HCT116 (cell line): Measurements from ENCODE around the gene TFF1. TPM values are rescaled to one million over a fixed set of nuclear protein-coding genes. Genes with fewer than 3 reads are reported as not detected.

Experiments used
- ATAC-seq: fragments of 200-7000 bp; cut with Tn5 transposase; 2 replicates; pipeline ENCODE4 v1.9.1; 2020; ENCODE audit warnings: mild to moderate bottlenecking, moderate library complexity
- BruUV-seq: library from RNA; stranded (reverse); fragments of 400-500 nt; replicated peaks from 2 replicates; lab custom pipeline; 2021; lab: Mats Ljungman, UMichigan
- CTCF ChIA-PET: fragments of 300-600 bp; sonication (Branson Sonifier 250); formaldehyde crosslinking; loops from one replicate; lab custom pipeline; 2021; ENCODE audit warnings: antibody characterized with exemption; lab: Charles Lee
- POLR2A ChIA-PET: fragments of 300-600, 350-600 bp; sonication (Branson Sonifier 250); formaldehyde crosslinking; loops from one replicate; lab custom pipeline; 2021; ENCODE audit warnings: antibody characterized with exemption; lab: Charles Lee
- RAD21 ChIA-PET, 2 experiments: fragments of 300-600 bp; sonication (Branson Sonifier 250); formaldehyde crosslinking; loops; one replicate each; lab custom pipeline; 2023; ENCODE audit warnings: low total read pairs in 2 of 2; ENCODE audit not compliant: uncharacterized antibody in 2 of 2, unreplicated experiment in 2 of 2, low non-redundant PET in 1 of 2; lab: Charles Lee
- DNase-seq: peaks from one replicate; pipeline ENCODE4 v3.0.0-alpha.2; 2010; ENCODE audit warnings: low read depth, low spot score
- H2AFZ ChIP-seq: fragments of 200-600 bp; shearing (Covaris generic), sonication (generic); 2 replicates; pipeline ENCODE4 v1.6.1; 2017; ENCODE audit warnings: low read depth, mixed run types, mixed read lengths, antibody characterized with exemption, low read length; ENCODE audit not compliant: poor library complexity, severe bottlenecking
- H3K27ac ChIP-seq: 2 replicates; pipeline ENCODE4 v1.5.1; 2012; ENCODE audit warnings: low read depth, low read length
- H3K27me3 ChIP-seq: fragments of 200-600 bp; sonication (generic); 2 replicates; pipeline ENCODE4 v1.6.1; 2016; ENCODE audit warnings: mixed run types, low read length, mixed read lengths; ENCODE audit not compliant: insufficient read depth
- H3K36me3 ChIP-seq, 2 experiments: fragments of 200-500 bp in 1 of 2; fragments of 200-600 bp in 1 of 2; sonication (Bioruptor generic) in 1 of 2; sonication (generic) in 1 of 2; 2 replicates each; pipeline versions ENCODE4 v1.5.1 to v1.6.1; 2014 to 2016; ENCODE audit warnings: low read length in 2 of 2, inconsistent platforms in 1 of 2, mixed read lengths in 1 of 2, mixed run types in 1 of 2; ENCODE audit not compliant: insufficient read depth in 2 of 2, control insufficient read depth in 1 of 2
- H3K4me1 ChIP-seq, 2 experiments: fragments of 200-600 bp in 1 of 2; sonication (generic) in 1 of 2; 2 replicates each; pipeline versions ENCODE4 v1.5.1 to v1.6.1; 2012 to 2017; ENCODE audit warnings: low read length in 2 of 2, inconsistent platforms in 1 of 2, mild to moderate bottlenecking in 1 of 2, mixed read lengths in 1 of 2, mixed run types in 1 of 2, moderate library complexity in 1 of 2; ENCODE audit not compliant: insufficient read depth in 2 of 2, control insufficient read depth in 1 of 2
- H3K4me2 ChIP-seq: fragments of 200-600 bp; sonication (generic); 2 replicates; pipeline ENCODE4 v1.6.1; 2017; ENCODE audit warnings: mixed run types, low read length, mixed read lengths
- H3K4me3 ChIP-seq, 2 experiments: fragments of 200-600 bp in 1 of 2; sonication (generic) in 1 of 2; replicated peaks in 1 of 2; 2 replicates each; pipeline ENCODE4 v1.5.1; 2011 to 2016; ENCODE audit warnings: low read length in 2 of 2, control low read depth in 1 of 2, low read depth in 1 of 2, mild to moderate bottlenecking in 1 of 2, mixed read lengths in 1 of 2, mixed run types in 1 of 2
- H3K79me2 ChIP-seq: fragments of 200-600 bp; sonication (generic); 2 replicates; pipeline ENCODE4 v1.6.1; 2017; ENCODE audit warnings: mild to moderate bottlenecking, mixed run types, low read length, moderate library complexity, mixed read lengths; ENCODE audit not compliant: insufficient read depth
- H3K9ac ChIP-seq: fragments of 200-600 bp; sonication (generic); 2 replicates; pipeline ENCODE4 v1.6.1; 2016; ENCODE audit warnings: low read length, mixed read lengths
- H3K9me2 ChIP-seq: fragments of 200-600 bp; sonication (generic), shearing (Covaris generic); 2 replicates; pipeline ENCODE4 v1.6.1; 2017; ENCODE audit warnings: mixed run types, mild to moderate bottlenecking, moderate library complexity; ENCODE audit not compliant: insufficient read depth
- H3K9me3 ChIP-seq, 2 experiments: fragments of 200-500 bp in 1 of 2; fragments of 200-600 bp in 1 of 2; sonication (Bioruptor generic) in 1 of 2; sonication (generic) in 1 of 2; 2 replicates each; pipeline ENCODE4 v1.6.1; 2014 to 2017; ENCODE audit warnings: low read length in 2 of 2, mixed read lengths in 2 of 2, inconsistent platforms in 1 of 2, low read depth in 1 of 2, mild to moderate bottlenecking in 1 of 2, mixed run types in 1 of 2, moderate library complexity in 1 of 2; ENCODE audit not compliant: control insufficient read depth in 1 of 2, insufficient read depth in 1 of 2
- H4K20me1 ChIP-seq: fragments of 200-600 bp; sonication (generic), shearing (Covaris generic); 2 replicates; pipeline ENCODE4 v1.6.1; 2017; ENCODE audit warnings: mixed run types, mild to moderate bottlenecking, moderate library complexity; ENCODE audit not compliant: insufficient read depth
- CBX3 ChIP-seq: IDR thresholded peaks from 2 replicates; pipeline ENCODE4 v1.6.1; 2012; ENCODE audit warnings: low read depth
- CEBPB ChIP-seq: IDR thresholded peaks from 2 replicates; pipeline ENCODE4 v1.6.1; 2012; ENCODE audit warnings: low read depth
- EGR1 ChIP-seq: IDR thresholded peaks from 2 replicates; pipeline ENCODE4 v1.6.1; 2012; ENCODE audit warnings: low read depth
- ELF1 ChIP-seq: IDR thresholded peaks from 2 replicates; pipeline ENCODE4 v1.6.1; 2012; ENCODE audit warnings: low read depth, borderline replicate concordance
- EZH2 ChIP-seq: fragments of 200-600 bp; sonication (generic); IDR thresholded peaks from 2 replicates; pipeline ENCODE4 v1.6.1; 2017; ENCODE audit warnings: antibody characterized with exemption, mixed run types
- EZH2phosphoT487 ChIP-seq: fragments of 200-600 bp; IDR thresholded peaks from 2 replicates; pipeline ENCODE4 v1.6.1; 2018; ENCODE audit warnings: antibody characterized with exemption, borderline replicate concordance
- FOSL1 ChIP-seq: IDR thresholded peaks from 2 replicates; pipeline ENCODE4 v1.6.1; 2012; ENCODE audit warnings: low read depth
- JUND ChIP-seq: IDR thresholded peaks from 2 replicates; pipeline ENCODE4 v1.6.1; 2012
- RAD21 ChIP-seq: IDR thresholded peaks from 2 replicates; pipeline ENCODE4 v1.6.1; 2012; ENCODE audit warnings: low read depth, mild to moderate bottlenecking
- SIN3A ChIP-seq: IDR thresholded peaks from 2 replicates; pipeline ENCODE4 v1.6.1; 2012; ENCODE audit warnings: low read depth
- SP1 ChIP-seq: IDR thresholded peaks from 2 replicates; pipeline ENCODE4 v1.6.1; 2012; ENCODE audit warnings: low read depth
- TCF7L2 ChIP-seq: IDR thresholded peaks from 2 replicates; pipeline ENCODE4 v1.7.0; 2011; ENCODE audit warnings: borderline replicate concordance, inconsistent platforms; ENCODE audit not compliant: insufficient read depth, insufficient read length; ENCODE audit errors: extremely low read depth
- YY1 ChIP-seq: IDR thresholded peaks from 2 replicates; pipeline ENCODE4 v1.6.1; 2011; ENCODE audit warnings: low read length, low read depth, moderate library complexity, mild to moderate bottlenecking; ENCODE audit not compliant: insufficient replicate concordance; ENCODE audit errors: extremely low read depth
- ZFX ChIP-seq: fragments of 450-650 bp; IDR thresholded peaks from 2 replicates; pipeline ENCODE4 v1.6.1; 2017
- ZNF274 ChIP-seq: fragments of 200-500 bp; sonication (Bioruptor generic); IDR thresholded peaks from 2 replicates; pipeline ENCODE4 v1.6.1; 2014; ENCODE audit warnings: mild to moderate bottlenecking, low read depth, low read length, inconsistent platforms
- intact Hi-C: fragments of 100-400 bp; cut with micrococcal nuclease; formaldehyde crosslinking; loops from 2 replicates; pipeline ENCODE4 v1.10.0; 2022
- total RNA-seq: library from RNA; stranded (reverse); gene quantifications from one replicate; pipeline ENCODE4 v1.2.1, GENCODE V29; 2021; ENCODE audit not compliant: unreplicated experiment
- TF ChIP-seq, protein P1 (sequence below), 3 experiments: fragments of 200-600 bp in 1 of 3; sonication (generic) in 1 of 3; IDR thresholded peaks in 2 of 3; conservative IDR thresholded peaks in 1 of 3; 2 replicates each; pipeline ENCODE4 v1.5.1; 2012 to 2017; ENCODE audit warnings: low read depth in 2 of 3, low read length in 2 of 3, antibody characterized with exemption in 1 of 3, borderline replicate concordance in 1 of 3, control low read depth in 1 of 3, mild to moderate bottlenecking in 1 of 3, mixed read lengths in 1 of 3, mixed run types in 1 of 3, moderate library complexity in 1 of 3; ENCODE audit not compliant: insufficient read depth in 1 of 3
- TF ChIP-seq, protein P2 (sequence below): IDR thresholded peaks from 2 replicates; pipeline ENCODE4 v1.6.1; 2011; ENCODE audit warnings: mild to moderate bottlenecking, low read length, moderate library complexity; ENCODE audit not compliant: insufficient replicate concordance; ENCODE audit errors: extremely low read depth

Gene TFF1
- total RNA-seq, 1 experiment from 2014 or later: 0.61 TPM

DNA sequence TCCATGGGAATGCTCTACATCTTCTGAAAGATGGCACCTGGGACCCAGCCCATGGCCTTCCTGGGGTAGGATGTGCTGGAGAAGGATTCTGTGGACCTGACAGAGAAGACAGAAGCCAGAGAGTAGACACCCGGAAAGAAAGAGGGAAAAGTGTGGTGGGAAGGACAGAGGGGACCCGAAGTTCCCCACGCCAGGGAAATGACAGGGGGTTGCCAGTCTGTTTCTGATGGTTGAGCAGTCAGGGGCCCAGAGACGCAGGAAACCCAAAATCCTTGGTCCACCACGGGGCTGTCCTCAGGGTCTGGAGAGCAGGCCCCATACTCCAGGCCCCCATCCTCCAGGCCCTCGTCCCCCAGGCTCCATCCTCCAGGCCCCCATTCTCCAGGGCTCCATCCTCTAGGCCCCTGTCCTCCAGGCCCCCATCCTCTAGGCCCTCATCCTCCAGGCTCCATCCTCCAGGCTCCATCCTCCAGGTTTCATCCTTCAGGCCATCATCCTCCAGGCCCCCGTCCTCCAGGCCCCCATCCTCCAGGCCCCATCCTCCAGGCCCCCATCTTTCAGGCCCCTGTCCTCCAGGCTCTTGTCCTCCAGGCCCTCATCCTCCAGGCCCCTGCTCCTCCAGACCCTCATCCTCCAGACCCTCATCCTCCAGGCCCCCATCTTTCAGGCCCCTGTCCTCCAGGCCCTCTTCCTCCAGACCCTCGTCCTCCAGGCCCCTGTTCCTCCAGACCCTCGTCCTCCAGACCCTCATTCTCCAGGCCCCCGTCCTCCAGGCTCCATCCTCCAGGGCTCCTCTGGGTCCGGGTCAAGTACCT, 14.5 kb downstream of the TFF1 start:
- H3K9me3 ChIP-seq: no peaks in the 10 kb centered on the region
- H3K27ac ChIP-seq: no peak overlapping the region
- H3K27me3 ChIP-seq: no peaks in the 10 kb centered on the region
- H3K4me1 ChIP-seq: no peaks in the 10 kb centered on the region
- H2AFZ ChIP-seq: no peak overlapping the region
- intact Hi-C loops: no loop called here
- no peaks in the 10 kb centered on the region for H3K36me3 ChIP-seq
- H3K79me2 ChIP-seq: no peaks in the 10 kb centered on the region
- no TSS peak for BruUV-seq
- no peaks in the 10 kb centered on the region for H3K9me2 ChIP-seq
- POLR2A ChIA-PET: no interaction called here
- ATAC-seq (no peak), DNase-seq (no peak)
- H4K20me1 ChIP-seq: no peaks in the 10 kb centered on the region
- no peak for TF ChIP-seq ZFX
- no peak for TF ChIP-seq SIN3A
- TF ChIP-seq YY1: no peak
- TF ChIP-seq, protein P1, sequence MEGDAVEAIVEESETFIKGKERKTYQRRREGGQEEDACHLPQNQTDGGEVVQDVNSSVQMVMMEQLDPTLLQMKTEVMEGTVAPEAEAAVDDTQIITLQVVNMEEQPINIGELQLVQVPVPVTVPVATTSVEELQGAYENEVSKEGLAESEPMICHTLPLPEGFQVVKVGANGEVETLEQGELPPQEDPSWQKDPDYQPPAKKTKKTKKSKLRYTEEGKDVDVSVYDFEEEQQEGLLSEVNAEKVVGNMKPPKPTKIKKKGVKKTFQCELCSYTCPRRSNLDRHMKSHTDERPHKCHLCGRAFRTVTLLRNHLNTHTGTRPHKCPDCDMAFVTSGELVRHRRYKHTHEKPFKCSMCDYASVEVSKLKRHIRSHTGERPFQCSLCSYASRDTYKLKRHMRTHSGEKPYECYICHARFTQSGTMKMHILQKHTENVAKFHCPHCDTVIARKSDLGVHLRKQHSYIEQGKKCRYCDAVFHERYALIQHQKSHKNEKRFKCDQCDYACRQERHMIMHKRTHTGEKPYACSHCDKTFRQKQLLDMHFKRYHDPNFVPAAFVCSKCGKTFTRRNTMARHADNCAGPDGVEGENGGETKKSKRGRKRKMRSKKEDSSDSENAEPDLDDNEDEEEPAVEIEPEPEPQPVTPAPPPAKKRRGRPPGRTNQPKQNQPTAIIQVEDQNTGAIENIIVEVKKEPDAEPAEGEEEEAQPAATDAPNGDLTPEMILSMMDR (IDR thresholded peaks at IDR 0.05 in 2 of 3, conservative IDR thresholded peaks at IDR 0.05 in 1 of 3; ENCODE audit: borderline replicate concordance in 1 of 3, insufficient read depth in 1 of 3, low read depth in 2 of 3, low read length in 2 of 3): no peak
- TF ChIP-seq JUND: no peak
- no peak for TF ChIP-seq EZH2phosphoT487
- TF ChIP-seq EGR1: no peak
- no peak for TF ChIP-seq TCF7L2
- no peak for TF ChIP-seq CEBPB
- TF ChIP-seq, protein P2, sequence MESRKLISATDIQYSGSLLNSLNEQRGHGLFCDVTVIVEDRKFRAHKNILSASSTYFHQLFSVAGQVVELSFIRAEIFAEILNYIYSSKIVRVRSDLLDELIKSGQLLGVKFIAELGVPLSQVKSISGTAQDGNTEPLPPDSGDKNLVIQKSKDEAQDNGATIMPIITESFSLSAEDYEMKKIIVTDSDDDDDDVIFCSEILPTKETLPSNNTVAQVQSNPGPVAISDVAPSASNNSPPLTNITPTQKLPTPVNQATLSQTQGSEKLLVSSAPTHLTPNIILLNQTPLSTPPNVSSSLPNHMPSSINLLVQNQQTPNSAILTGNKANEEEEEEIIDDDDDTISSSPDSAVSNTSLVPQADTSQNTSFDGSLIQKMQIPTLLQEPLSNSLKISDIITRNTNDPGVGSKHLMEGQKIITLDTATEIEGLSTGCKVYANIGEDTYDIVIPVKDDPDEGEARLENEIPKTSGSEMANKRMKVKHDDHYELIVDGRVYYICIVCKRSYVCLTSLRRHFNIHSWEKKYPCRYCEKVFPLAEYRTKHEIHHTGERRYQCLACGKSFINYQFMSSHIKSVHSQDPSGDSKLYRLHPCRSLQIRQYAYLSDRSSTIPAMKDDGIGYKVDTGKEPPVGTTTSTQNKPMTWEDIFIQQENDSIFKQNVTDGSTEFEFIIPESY: no peak
- no peak for TF ChIP-seq EZH2
- no peak for TF ChIP-seq CBX3
- TF ChIP-seq SP1: no peak
- TF ChIP-seq ZNF274: no peak
- TF ChIP-seq RAD21: no peak
- TF ChIP-seq ELF1: no peak
- no peak for TF ChIP-seq FOSL1
- H3K9ac ChIP-seq: no peak overlapping the region
- CTCF ChIA-PET: no interaction called here
- H3K4me2 ChIP-seq: no peak overlapping the region
- H3K4me3 ChIP-seq: no peak overlapping the region
- RAD21 ChIA-PET: no interaction called here
